PC-9 (cell line): ENCODE measurements around the gene RUNX3.

Experiments
- EZH2 ChIP-seq: fragments of 200-600 bp; sonication (generic); IDR thresholded peaks from 2 replicates; pipeline ENCODE4 v1.8.0; 2017; ENCODE audit warnings: antibody characterized with exemption, low read depth
- TF ChIP-seq, protein P1 (sequence below): fragments of 200-600 bp; sonication (generic); conservative IDR thresholded peaks from 2 replicates; pipeline ENCODE4 v1.6.1; 2017; ENCODE audit warnings: mixed run types, antibody characterized with exemption, mild to moderate bottlenecking, moderate library complexity

GRCh38 chr1:24904731-24905354 lies 25.2 kb downstream of the RUNX3 start:
- TF ChIP-seq, protein P1, sequence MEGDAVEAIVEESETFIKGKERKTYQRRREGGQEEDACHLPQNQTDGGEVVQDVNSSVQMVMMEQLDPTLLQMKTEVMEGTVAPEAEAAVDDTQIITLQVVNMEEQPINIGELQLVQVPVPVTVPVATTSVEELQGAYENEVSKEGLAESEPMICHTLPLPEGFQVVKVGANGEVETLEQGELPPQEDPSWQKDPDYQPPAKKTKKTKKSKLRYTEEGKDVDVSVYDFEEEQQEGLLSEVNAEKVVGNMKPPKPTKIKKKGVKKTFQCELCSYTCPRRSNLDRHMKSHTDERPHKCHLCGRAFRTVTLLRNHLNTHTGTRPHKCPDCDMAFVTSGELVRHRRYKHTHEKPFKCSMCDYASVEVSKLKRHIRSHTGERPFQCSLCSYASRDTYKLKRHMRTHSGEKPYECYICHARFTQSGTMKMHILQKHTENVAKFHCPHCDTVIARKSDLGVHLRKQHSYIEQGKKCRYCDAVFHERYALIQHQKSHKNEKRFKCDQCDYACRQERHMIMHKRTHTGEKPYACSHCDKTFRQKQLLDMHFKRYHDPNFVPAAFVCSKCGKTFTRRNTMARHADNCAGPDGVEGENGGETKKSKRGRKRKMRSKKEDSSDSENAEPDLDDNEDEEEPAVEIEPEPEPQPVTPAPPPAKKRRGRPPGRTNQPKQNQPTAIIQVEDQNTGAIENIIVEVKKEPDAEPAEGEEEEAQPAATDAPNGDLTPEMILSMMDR: no peak
- TF ChIP-seq EZH2: no peak
